ENCODE data around the gene ASPHD2. TPM values are rescaled to one million over a fixed set of nuclear protein-coding genes. Genes with fewer than 3 reads are reported as not detected.

Gene ASPHD2
- total and polyA plus RNA-seq, 10 of the 15 experiments (the other 5 are each of a cell fraction or from before 2014, with no cell fraction given): 1.6 to 10.6 (median 5.2) TPM

DNA sequence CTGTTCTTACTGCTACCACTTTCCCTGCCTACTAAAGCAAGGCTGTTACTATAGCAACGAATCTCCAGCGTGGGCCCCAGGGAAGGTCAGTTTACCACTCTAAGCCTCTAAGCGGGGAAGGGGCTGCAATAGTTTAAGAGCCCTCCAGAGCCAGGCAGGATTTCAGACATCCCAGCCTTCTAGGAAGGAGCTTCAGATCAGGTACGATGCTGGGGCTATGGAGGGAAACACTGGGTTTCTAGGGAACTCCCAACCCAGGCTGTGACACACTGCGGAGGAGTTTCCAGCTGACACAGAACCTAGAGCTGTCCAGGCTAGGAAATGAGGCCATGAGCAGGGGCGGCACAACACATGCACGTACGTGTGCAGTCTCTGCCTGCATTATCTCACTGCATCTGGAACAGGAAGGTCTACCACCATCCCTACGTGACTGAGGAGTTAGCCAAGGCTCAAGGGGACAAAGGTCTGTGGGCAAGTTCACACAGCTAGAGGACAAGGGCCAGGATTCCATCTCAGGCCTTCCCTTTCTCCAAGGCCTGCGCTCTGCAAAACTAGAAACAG is 34.1 kb downstream of the ASPHD2 start:
- ATAC-seq (no peak), FAIRE-seq (no peak), DNase-seq (ENCODE audit: low read depth, low spot score) (no peak)
- intact Hi-C loops (cut with micrococcal nuclease; ENCODE audit: unreplicated experiment): no loop called here
- POLR2A ChIA-PET: no interaction called here
- Histone ChIP-seq H3K4me2 (ENCODE audit: control insufficient read depth, insufficient read depth) (no peak overlapping the region), H2AFZ (ENCODE audit: control insufficient read depth, low read depth, low read length) (no peak overlapping the region), H3K27me3 (replicated peaks in 1 of 2; ENCODE audit: control insufficient read depth in 2 of 2, insufficient read depth in 2 of 2, low read length in 1 of 2) (no peaks in the 10 kb centered on the region), H3K9me3 (replicated peaks; ENCODE audit: control insufficient read depth, insufficient read depth, low read length) (no peaks in the 10 kb centered on the region), H3K27ac (ENCODE audit: control insufficient read depth, insufficient read depth) (no peak overlapping the region), H3K9ac (ENCODE audit: control insufficient read depth, insufficient read depth, low read length) (no peak overlapping the region), H3K36me3 (ENCODE audit: control insufficient read depth in 2 of 2, insufficient read depth in 2 of 2, low read length in 1 of 2) (peaks cover 29 to 41% of the 10 kb centered on the region in 2 experiments), H3K4me3 (no peak overlapping the region), H4K20me1 (ENCODE audit: control insufficient read depth, insufficient read depth) (no peaks in the 10 kb centered on the region), H3K79me2 (ENCODE audit: control insufficient read depth, insufficient read depth, low read length) (peaks cover 5% of the 10 kb centered on the region), H3K4me1 (ENCODE audit: control insufficient read depth, insufficient read depth, low read length) (no peaks in the 10 kb centered on the region)
- CTCF ChIA-PET: interaction anchor here (0.9 to 5.5 kb wide), 5 partner anchors 19 to 871 kb away, joined by 3 to 124 read pairs (median 47); partner anchors contain the start of genes HPS4 and SRRD
- TF ChIP-seq TCF12 (IDR thresholded peaks at IDR 0.05; ENCODE audit: low read depth, low read length): no peak
- TF ChIP-seq ZBED1 (IDR thresholded peaks at IDR 0.05; ENCODE audit: borderline replicate concordance): no peak
- TF ChIP-seq YY1 (IDR thresholded peaks at IDR 0.05; ENCODE audit: low read depth, low read length): no peak
- no peak for TF ChIP-seq SIN3A (IDR thresholded peaks at IDR 0.05; ENCODE audit: low read depth, low read length)
- TF ChIP-seq SIX5 (IDR thresholded peaks at IDR 0.05; ENCODE audit: low read depth, low read length, severe bottlenecking): no peak
- TF ChIP-seq NR2C2 (IDR thresholded peaks at IDR 0.05; ENCODE audit: borderline replicate concordance, control insufficient read depth, insufficient read length, low read depth): no peak
- TF ChIP-seq POLR2AphosphoS2 (IDR thresholded peaks at IDR 0.05; ENCODE audit: low read depth, low read length): no peak
- TF ChIP-seq, protein P1, sequence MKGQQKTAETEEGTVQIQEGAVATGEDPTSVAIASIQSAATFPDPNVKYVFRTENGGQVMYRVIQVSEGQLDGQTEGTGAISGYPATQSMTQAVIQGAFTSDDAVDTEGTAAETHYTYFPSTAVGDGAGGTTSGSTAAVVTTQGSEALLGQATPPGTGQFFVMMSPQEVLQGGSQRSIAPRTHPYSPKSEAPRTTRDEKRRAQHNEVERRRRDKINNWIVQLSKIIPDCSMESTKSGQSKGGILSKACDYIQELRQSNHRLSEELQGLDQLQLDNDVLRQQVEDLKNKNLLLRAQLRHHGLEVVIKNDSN (IDR thresholded peaks at IDR 0.05; ENCODE audit: borderline replicate concordance, extremely low read length, insufficient read depth, low read depth, low read length): no peak
- no peak for TF ChIP-seq YBX1 (IDR thresholded peaks at IDR 0.05)
- TF ChIP-seq ESRRA (IDR thresholded peaks at IDR 0.05; ENCODE audit: low read length): no peak
- TF ChIP-seq MYC (IDR thresholded peaks at IDR 0.05; ENCODE audit: insufficient read depth, insufficient read length, insufficient replicate concordance, low read length, severe bottlenecking): no peak
- TF ChIP-seq MEF2A (IDR thresholded peaks at IDR 0.05; ENCODE audit: insufficient read depth, low read depth, low read length): no peak
- TF ChIP-seq NRF1 (conservative IDR thresholded peaks at IDR 0.05; ENCODE audit: low read depth, low read length): no peak
- no peak for TF ChIP-seq EGR1 (IDR thresholded peaks at IDR 0.05; ENCODE audit: borderline replicate concordance in 1 of 2, low read depth in 2 of 2, low read length in 2 of 2)
- no peak for TF ChIP-seq RAD51 (IDR thresholded peaks at IDR 0.05)
- no peak for TF ChIP-seq MTA2 (IDR thresholded peaks at IDR 0.05; ENCODE audit: low read depth)
- TF ChIP-seq IRF4 (IDR thresholded peaks at IDR 0.05; ENCODE audit: low read depth, low read length): no peak
- no peak for TF ChIP-seq GATAD2B (conservative IDR thresholded peaks at IDR 0.05; ENCODE audit: low read depth)
- TF ChIP-seq CBX3 (IDR thresholded peaks at IDR 0.05; ENCODE audit: borderline replicate concordance, low read depth): no peak
- BruUV-seq (replicated peaks): no TSS peak
- 70% methylated on average over 10 of the region's 10 CpGs for WGBS (ENCODE audit: insufficient coverage, insufficient replicate concordance, low lambda C conversion rate, missing lambda C conversion rate)
- in situ Hi-C loops (cut with MboI): loop anchor here (5.0 kb wide), 2 partner anchors 61 to 96 kb away; no protein-coding TSS in a partner anchor
- RAD21 ChIA-PET (ENCODE audit: unreplicated experiment): interaction anchor here (1.0 to 2.4 kb wide), 4 partner anchors 16 to 99 kb away, joined by 3 to 11 read pairs (median 10); no protein-coding TSS in a partner anchor
- SMC1A ChIA-PET (ENCODE audit: uncharacterized antibody, unreplicated experiment): interaction anchor here (1.0 to 5.1 kb wide), 8 partner anchors 10 to 98 kb away, joined by 3 to 73 read pairs (median 5); no protein-coding TSS in a partner anchor
